HG03108 (cell line): ENCODE measurements around the gene PTGDR2.
"Not testable (repeated sequence)": the region's sequence is repeated elsewhere in the genome, so short reads cannot be mapped to it uniquely, and the experiment has no call there.

Experiments
- ATAC-seq: cut with Tn5 transposase; IDR thresholded peaks from one replicate; pipeline ENCODE4 v1.9.1; 2021; ENCODE audit warnings: moderate library complexity; ENCODE audit not compliant: unreplicated experiment

The PTGDR2 gene

GRCh38 chr11:60842668-60843600, 12.8 kb downstream of the PTGDR2 start:
- ATAC-seq, result no peak

DNA sequence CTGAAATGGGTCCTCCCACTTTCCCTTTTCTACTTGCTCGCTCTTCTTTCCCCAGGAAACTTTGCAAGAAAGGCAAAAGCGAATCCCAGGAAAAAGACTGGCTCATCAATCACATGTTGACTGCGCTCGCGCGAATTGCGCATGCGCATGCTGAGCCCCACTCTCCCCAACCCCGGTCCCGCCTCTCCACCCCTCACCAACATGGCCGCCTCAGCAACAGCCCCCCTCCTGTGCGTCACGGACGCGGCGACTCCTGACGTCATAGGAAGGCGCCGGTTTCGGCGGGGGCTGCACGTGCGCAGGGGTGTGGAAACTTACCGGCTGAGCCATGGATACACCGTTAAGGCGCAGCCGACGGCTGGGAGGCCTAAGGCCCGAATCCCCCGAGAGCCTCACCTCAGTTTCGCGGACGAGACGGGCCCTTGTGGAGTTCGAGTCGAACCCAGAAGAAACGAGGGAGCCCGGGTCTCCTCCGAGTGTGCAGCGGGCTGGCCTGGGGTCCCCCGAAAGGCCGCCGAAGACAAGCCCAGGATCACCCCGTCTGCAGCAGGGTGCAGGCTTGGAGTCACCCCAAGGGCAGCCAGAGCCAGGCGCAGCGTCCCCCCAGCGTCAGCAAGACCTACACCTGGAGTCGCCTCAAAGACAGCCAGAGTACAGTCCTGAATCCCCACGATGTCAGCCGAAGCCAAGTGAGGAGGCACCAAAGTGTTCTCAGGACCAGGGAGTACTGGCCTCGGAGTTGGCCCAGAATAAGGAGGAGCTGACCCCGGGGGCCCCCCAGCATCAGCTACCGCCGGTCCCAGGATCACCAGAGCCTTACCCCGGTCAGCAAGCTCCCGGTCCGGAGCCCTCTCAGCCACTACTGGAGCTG, 13.7 kb downstream of the PTGDR2 start, which contains the start of gene CCDC86:
CCDC86 (plus strand) TSS at position 317 of the 871 bp plus-strand sequence; CDS start at position 329, 12 bp downstream.
- ATAC-seq, result peak; percentile 71

GRCh38 chr11:60840470-60841430, 15.0 kb downstream of the PTGDR2 start:
- no peak for ATAC-seq

DNA sequence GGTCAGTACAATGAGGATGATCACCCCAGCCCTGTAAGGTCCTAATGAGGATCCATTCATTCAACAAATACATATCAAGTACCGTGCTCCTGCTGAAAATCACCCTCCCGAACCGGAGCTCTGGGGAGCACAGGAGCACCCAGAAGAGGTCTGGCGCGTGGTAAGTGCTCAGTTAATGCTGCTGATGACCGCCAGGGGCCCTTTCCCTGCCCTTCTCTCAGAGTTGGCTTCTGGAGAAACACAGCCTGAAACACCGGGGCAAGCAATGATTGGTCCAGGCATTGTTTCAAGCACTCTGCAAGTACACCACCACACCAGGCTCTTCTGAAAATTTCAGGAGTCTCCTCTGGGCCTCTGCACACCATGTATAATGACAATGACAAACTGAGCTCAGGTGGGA, 17.6 kb downstream of the PTGDR2 start:
- ATAC-seq, result no peak

GRCh38 chr11:60836866-60837515, 18.8 kb downstream of the PTGDR2 start:
- no peak for ATAC-seq

GRCh38 chr11:60835534-60835846, 20.3 kb downstream of the PTGDR2 start:
- no peak for ATAC-seq

- ATAC-seq, result no peak
Measured at GRCh38 chr11:60834742-60835533, 20.8 kb downstream of the PTGDR2 start.

DNA sequence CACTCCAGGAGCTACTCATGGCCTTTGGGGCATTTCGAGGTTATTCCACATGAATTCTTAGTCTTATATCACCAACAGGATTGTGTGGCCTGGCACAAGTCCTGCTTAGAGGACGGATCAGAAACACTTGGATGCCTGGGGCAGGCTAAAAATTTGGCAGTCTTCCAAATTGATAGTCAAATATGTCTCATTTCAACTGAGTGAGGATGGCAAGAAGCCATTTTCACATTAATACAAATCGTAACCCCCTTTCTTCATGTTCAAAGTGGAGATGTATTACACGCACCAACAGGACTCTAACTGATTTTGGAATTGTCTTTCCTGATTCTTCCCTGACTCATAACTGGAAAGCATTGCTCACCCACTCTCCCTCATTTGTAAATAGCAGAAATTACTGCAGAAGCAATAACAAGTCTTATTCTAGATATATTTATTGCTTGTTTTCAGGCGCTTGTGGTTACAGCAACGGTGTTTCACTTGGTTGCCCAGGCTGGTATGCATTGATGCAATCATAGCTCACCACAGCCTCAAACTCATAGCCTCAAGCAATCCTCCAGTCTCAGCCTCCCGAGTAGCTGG, 24.2 kb downstream of the PTGDR2 start:
- no peak for ATAC-seq

GRCh38 chr11:60831143-60831500, 24.6 kb downstream of the PTGDR2 start:
- ATAC-seq, result peak; percentile 84

DNA sequence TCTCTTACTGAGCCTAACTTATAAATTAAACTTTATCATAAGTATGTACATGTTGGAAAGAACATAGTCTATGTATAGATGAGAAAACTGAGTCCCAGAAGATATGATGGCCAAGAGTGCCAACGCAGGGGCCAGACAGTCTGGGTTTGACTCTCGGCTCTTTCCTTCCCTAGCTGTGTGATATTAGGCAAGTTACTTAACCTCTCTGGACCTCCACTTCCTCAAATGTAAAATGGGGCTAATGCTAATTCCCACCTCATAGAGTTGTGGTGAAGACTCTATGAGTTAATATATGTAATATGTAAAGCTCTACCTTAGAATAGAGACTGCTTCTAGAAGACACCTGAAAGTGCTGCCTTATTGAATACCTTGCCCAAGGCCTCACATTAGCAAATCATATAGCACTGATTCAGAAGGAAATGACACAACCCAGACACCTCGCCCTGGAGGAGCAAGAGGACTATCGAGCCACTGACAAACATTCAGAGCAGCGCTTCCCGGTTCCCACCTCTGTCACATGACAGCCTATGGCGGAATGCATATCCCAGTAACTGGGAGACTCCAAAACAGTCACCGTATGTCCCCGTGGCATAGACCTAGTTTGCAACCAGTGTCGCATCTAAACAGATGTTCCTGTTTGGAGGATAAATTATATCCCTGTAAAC, 25.1 kb downstream of the PTGDR2 start:
- ATAC-seq, result peak; percentile 38

GRCh38 chr11:60825790-60826189, 30.0 kb downstream of the PTGDR2 start:
- no peak for ATAC-seq

DNA sequence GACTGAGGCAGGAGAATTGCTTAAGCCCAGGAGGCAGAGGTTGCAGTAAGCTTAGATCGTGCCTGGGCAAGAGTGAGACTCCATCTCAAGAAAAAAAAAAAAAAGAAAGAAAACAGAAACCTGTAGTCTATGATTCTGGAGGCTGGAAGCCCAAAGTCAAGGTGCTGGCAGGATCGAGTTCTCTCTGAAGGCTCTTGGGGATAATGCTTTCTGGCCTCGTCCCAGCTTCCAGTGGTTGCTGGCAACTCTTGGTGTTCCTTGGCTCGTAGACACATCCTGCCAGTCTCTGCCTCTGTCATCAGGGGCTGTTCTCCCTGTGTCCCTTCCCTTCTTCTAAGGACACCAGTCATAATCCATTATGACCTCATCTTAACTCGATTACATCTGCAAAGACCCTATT, 30.6 kb downstream of the PTGDR2 start:
- ATAC-seq, result no peak

DNA sequence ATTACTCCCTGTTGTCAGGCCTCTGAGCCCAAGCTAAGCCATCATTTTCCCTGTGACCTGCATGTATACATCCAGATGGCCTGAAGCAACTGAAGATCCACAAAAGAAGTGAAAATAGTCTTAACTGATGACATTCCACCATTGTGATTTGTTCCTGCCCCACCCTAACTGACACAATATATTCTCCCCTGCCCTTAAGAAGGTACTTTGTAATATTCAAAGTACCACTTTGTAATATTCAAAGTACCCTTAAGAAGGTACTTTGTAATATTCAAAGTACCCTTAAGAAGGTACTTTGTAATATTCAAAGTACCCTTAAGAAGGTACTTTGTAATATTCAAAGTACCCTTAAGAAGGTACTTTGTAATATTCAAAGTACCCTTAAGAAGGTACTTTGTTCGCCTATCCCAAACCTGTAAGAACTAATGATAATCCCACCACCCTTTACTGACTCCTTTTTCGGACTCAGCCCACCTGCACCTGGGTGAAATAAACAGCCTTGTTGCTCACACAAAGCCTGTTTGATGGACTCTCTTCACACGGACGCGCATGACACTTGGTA, 31.9 kb downstream of the PTGDR2 start:
- ATAC-seq, result not testable (repeated sequence)

GRCh38 chr11:60821827-60822599, 33.7 kb downstream of the PTGDR2 start:
- ATAC-seq, result no peak

GRCh38 chr11:60818057-60818456, 37.7 kb downstream of the PTGDR2 start:
- ATAC-seq, result no peak

GRCh38 chr11:60816590-60817157, 39.1 kb downstream of the PTGDR2 start:
- no peak for ATAC-seq

DNA sequence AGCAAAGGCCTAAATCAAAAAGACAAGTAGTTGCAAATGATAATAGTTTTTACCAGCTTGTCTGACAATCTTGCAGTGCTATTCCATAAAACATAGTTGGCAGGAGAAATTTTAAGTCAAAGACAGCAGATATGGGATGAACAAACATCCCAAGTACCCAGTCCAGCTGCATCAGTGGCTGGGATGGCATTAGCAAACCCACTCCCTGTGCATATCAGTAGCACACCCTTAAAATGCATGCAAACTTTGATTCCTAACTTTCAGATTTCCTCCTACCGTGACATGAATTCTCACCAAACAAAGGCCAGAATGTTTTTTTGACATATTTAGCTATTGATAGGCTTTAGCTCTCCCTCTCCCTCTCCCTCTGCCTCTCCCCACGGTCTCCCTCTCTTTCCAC, 41.6 kb downstream of the PTGDR2 start:
- no peak for ATAC-seq
